GM12878 (cell line): ENCODE measurements around the gene LRRC4. TPM values are rescaled to one million over a fixed set of nuclear protein-coding genes. Genes with fewer than 3 reads are reported as not detected.

Experiments
- ATAC-seq: fragments of 200-7000 bp; cut with Tn5 transposase; 3 replicates; pipeline ENCODE4 v1.9.1; 2020; ENCODE audit warnings: mild to moderate bottlenecking, moderate library complexity
- BruUV-seq: library from RNA; stranded (reverse); fragments of 400-500 nt; replicated peaks from 2 replicates; lab custom pipeline; 2021; lab: Mats Ljungman, UMichigan
- CTCF ChIA-PET: fragments of 300-600 bp; sonication (Branson Sonifier 250); formaldehyde crosslinking; extraction: SDS; loops from one replicate; lab custom pipeline; 2021; ENCODE audit warnings: inconsistent platforms; lab: Yijun Ruan, JAX
- POLR2A ChIA-PET: fragments of 350-600 bp; formaldehyde crosslinking; extraction: SDS; loops from one replicate; lab custom pipeline; 2021; ENCODE audit warnings: inconsistent platforms; lab: Charles Lee
- RAD21 ChIA-PET: fragments of 300-600 bp; sonication (Branson Sonifier 250); formaldehyde crosslinking; loops from one replicate; lab custom pipeline; 2023; ENCODE audit warnings: antibody characterized with exemption; ENCODE audit not compliant: unreplicated experiment; lab: Charles Lee
- SMC1A ChIA-PET: fragments of 300-600 bp; sonication (Branson Sonifier 250); formaldehyde crosslinking; loops from one replicate; lab custom pipeline; 2023; ENCODE audit not compliant: unreplicated experiment, uncharacterized antibody; lab: Charles Lee
- DNase-seq: peaks from one replicate; pipeline ENCODE4 v3.0.0-alpha.2; 2011; ENCODE audit warnings: low read depth, low spot score
- FAIRE-seq: peaks from 3 replicates; lab custom pipeline; 2011; peaks lifted over from hg19 to GRCh38; lab: Jason Lieb, UNC
- H2AFZ ChIP-seq: 2 replicates; pipeline ENCODE4 v1.6.0; 2011; ENCODE audit warnings: low read depth, low read length, control low read depth; ENCODE audit not compliant: control insufficient read depth
- H3K27ac ChIP-seq: 2 replicates; pipeline ENCODE4 v1.5.1; 2011; ENCODE audit warnings: control low read depth; ENCODE audit not compliant: control insufficient read depth, insufficient read depth
- H3K27me3 ChIP-seq, 2 experiments: replicated peaks in 1 of 2; 2 replicates each; pipeline versions ENCODE4 v1.6.0 to v1.6.1; 2011; ENCODE audit warnings: low read length in 1 of 2; ENCODE audit not compliant: control insufficient read depth in 2 of 2, insufficient read depth in 2 of 2
- H3K36me3 ChIP-seq, 2 experiments: 2 replicates each; pipeline ENCODE4 v1.5.1; 2011; ENCODE audit warnings: low read length in 1 of 2; ENCODE audit not compliant: control insufficient read depth in 2 of 2, insufficient read depth in 2 of 2
- H3K4me1 ChIP-seq: 2 replicates; pipeline ENCODE4 v1.6.1; 2011; ENCODE audit warnings: mild to moderate bottlenecking, low read length, moderate library complexity, mixed read lengths; ENCODE audit not compliant: control insufficient read depth, insufficient read depth
- H3K4me2 ChIP-seq: 2 replicates; pipeline ENCODE4 v1.6.0; 2011; ENCODE audit warnings: control low read depth; ENCODE audit not compliant: control insufficient read depth, insufficient read depth
- H3K4me3 ChIP-seq: fragments of 200-600 bp; sonication (generic); 2 replicates; pipeline ENCODE4 v1.5.1; 2016
- H3K79me2 ChIP-seq: 2 replicates; pipeline ENCODE4 v1.6.0; 2011; ENCODE audit warnings: low read length; ENCODE audit not compliant: control insufficient read depth, insufficient read depth
- H3K9ac ChIP-seq: 2 replicates; pipeline ENCODE4 v1.8.0; 2011; ENCODE audit warnings: low read length, control low read depth, mixed read lengths; ENCODE audit not compliant: control insufficient read depth, insufficient read depth
- H3K9me3 ChIP-seq: replicated peaks from 3 replicates; pipeline ENCODE4 v1.5.1; 2011; ENCODE audit warnings: mild to moderate bottlenecking, low read length; ENCODE audit not compliant: control insufficient read depth, insufficient read depth
- H4K20me1 ChIP-seq: 2 replicates; pipeline ENCODE4 v1.6.0; 2011; ENCODE audit not compliant: control insufficient read depth, insufficient read depth
- BCLAF1 ChIP-seq: fragments of 450-650 bp; IDR thresholded peaks from 2 replicates; pipeline ENCODE4 v1.6.1; 2017; ENCODE audit warnings: antibody characterized with exemption, mild to moderate bottlenecking, moderate library complexity
- CBX3 ChIP-seq: fragments of 200-600 bp; sonication (generic); IDR thresholded peaks from 2 replicates; pipeline ENCODE4 v1.6.1; 2016; ENCODE audit warnings: low read depth, borderline replicate concordance
- CREM ChIP-seq: IDR thresholded peaks from 2 replicates; pipeline ENCODE4 v1.6.1; 2014; ENCODE audit warnings: antibody characterized with exemption, low read depth
- NKRF ChIP-seq: fragments of 450-650 bp; conservative IDR thresholded peaks from 2 replicates; pipeline ENCODE4 v1.6.1; 2017; ENCODE audit warnings: mild to moderate bottlenecking, moderate library complexity
- SMC3 ChIP-seq: IDR thresholded peaks from 2 replicates; pipeline ENCODE4 v1.6.1; 2011; ENCODE audit warnings: low read length, improper control_type of control experiment, borderline replicate concordance
- ZBTB33 ChIP-seq: fragments of 450-650 bp; IDR thresholded peaks from 2 replicates; pipeline ENCODE4 v1.6.1; 2017; ENCODE audit warnings: mild to moderate bottlenecking
- ZNF217 ChIP-seq: fragments of 450-650 bp; IDR thresholded peaks from 2 replicates; pipeline ENCODE4 v1.6.1; 2017; ENCODE audit warnings: antibody characterized with exemption, mild to moderate bottlenecking
- ZNF592 ChIP-seq: fragments of 450-650 bp; IDR thresholded peaks from 2 replicates; pipeline ENCODE4 v1.6.1; 2017; ENCODE audit warnings: mild to moderate bottlenecking, moderate library complexity
- WGBS: methylation state at CpG from one replicate; pipeline ENCODE4 v1.1.6; 2016; ENCODE audit warnings: low lambda C conversion rate; ENCODE audit not compliant: insufficient replicate concordance, insufficient coverage; ENCODE audit errors: missing lambda C conversion rate; 5-methylcytosine and 5-hydroxymethylcytosine counted together
- in situ Hi-C: fragments of 300-500 bp; cut with MboI; formaldehyde crosslinking; loops from 9 replicates; pipeline ENCODE4 v1.14.3; 2018; ENCODE audit warnings: mixed read lengths
- intact Hi-C: fragments of 100-400 bp; cut with micrococcal nuclease; formaldehyde crosslinking; loops from one replicate; pipeline ENCODE4 v1.14.2; 2022; ENCODE audit not compliant: unreplicated experiment
- polyA plus RNA-seq, 11 experiments: library from polyadenylated mRNA; depleted of rRNA in 4 of 11; unstranded in 6 of 11; stranded (reverse) in 5 of 11; fragments of >200 nt; fragmentation: Nextera tagmentation in 4 of 11; fragmentation: Illumina TruSeq in 1 of 11; extraction: Ambion mirVana in 4 of 11; extraction: Trizol in 1 of 11; gene quantifications; 1 replicate in 1 of 11; 2 replicates in 10 of 11; pipeline versions ENCODE4 v1.2.1 to v1.2.3, GENCODE V29; 2011 to 2016; ENCODE audit warnings: inconsistent platforms in 2 of 11, missing spikeins in 2 of 11, low read depth in 1 of 11
- total RNA-seq, 4 experiments: library from RNA; depleted of rRNA in 3 of 4; stranded (reverse); fragments of >200 nt in 3 of 4; fragmentation: Illumina TruSeq in 1 of 4; extraction: Trizol in 1 of 4; gene quantifications; 2 replicates each; pipeline versions ENCODE4 v1.2.1 to v1.2.3, GENCODE V29; 2013 to 2021

Gene LRRC4
- total and polyA plus RNA-seq, 10 of the 15 experiments (the other 5 are each of a cell fraction or from before 2014, with no cell fraction given): 0.06 to 0.85 (median 0.12) TPM; not detected in 4

- TF ChIP-seq ZBTB33 (no peak), CREM (no peak), BCLAF1 (no peak), SMC3 (no peak)
Measured at GRCh38 chr7:127995156-127995880, 35.9 kb downstream of the LRRC4 start (continued).

- ChIA-PET POLR2A (no interaction called here), CTCF (no interaction called here), SMC1A (no interaction called here), RAD21 (no interaction called here)
- intact Hi-C loops (no loop called here), in situ Hi-C loops (no loop called here)
- no peaks in the 10 kb centered on the region for H3K4me1 ChIP-seq
- no peak overlapping the region for H3K4me2 ChIP-seq
- H3K9ac ChIP-seq: no peak overlapping the region
- no peaks in the 10 kb centered on the region for H3K27me3 ChIP-seq
- peaks cover 15 to 29% of the 10 kb centered on the region in 2 experiments for H3K36me3 ChIP-seq
- DNase-seq (no peak), ATAC-seq (no peak), FAIRE-seq (no peak)
- H3K9me3 ChIP-seq: no peaks in the 10 kb centered on the region
- H2AFZ ChIP-seq: no peak overlapping the region
- no peaks in the 10 kb centered on the region; the same call in 1 of the 2 replicates for H4K20me1 ChIP-seq
- BruUV-seq: no TSS peak
- no peak overlapping the region for H3K4me3 ChIP-seq
- 97% methylated on average over 5 of the region's 5 CpGs for WGBS
- H3K79me2 ChIP-seq: no peaks in the 10 kb centered on the region
- no peak overlapping the region for H3K27ac ChIP-seq
- TF ChIP-seq ZNF217: no peak
- TF ChIP-seq ZNF592: no peak
- TF ChIP-seq NKRF: no peak
- TF ChIP-seq CBX3: no peak
Measured at GRCh38 chr7:127993987-127994386, 37.2 kb downstream of the LRRC4 start.
